GM12878 (cell line): ENCODE data around the gene NUP210. TPM values are rescaled to one million over a fixed set of nuclear protein-coding genes. Genes with fewer than 3 reads are reported as not detected.

Experiments
- ATAC-seq: fragments of 200-7000 bp; cut with Tn5 transposase; 3 replicates; pipeline ENCODE4 v1.9.1; 2020; ENCODE audit warnings: mild to moderate bottlenecking, moderate library complexity
- BruUV-seq: library from RNA; stranded (reverse); fragments of 400-500 nt; replicated peaks from 2 replicates; lab custom pipeline; 2021; lab: Mats Ljungman, UMichigan
- CTCF ChIA-PET: fragments of 300-600 bp; sonication (Branson Sonifier 250); formaldehyde crosslinking; extraction: SDS; loops from one replicate; lab custom pipeline; 2021; ENCODE audit warnings: inconsistent platforms; lab: Yijun Ruan, JAX
- POLR2A ChIA-PET: fragments of 350-600 bp; formaldehyde crosslinking; extraction: SDS; loops from one replicate; lab custom pipeline; 2021; ENCODE audit warnings: inconsistent platforms; lab: Charles Lee
- RAD21 ChIA-PET: fragments of 300-600 bp; sonication (Branson Sonifier 250); formaldehyde crosslinking; loops from one replicate; lab custom pipeline; 2023; ENCODE audit warnings: antibody characterized with exemption; ENCODE audit not compliant: unreplicated experiment; lab: Charles Lee
- SMC1A ChIA-PET: fragments of 300-600 bp; sonication (Branson Sonifier 250); formaldehyde crosslinking; loops from one replicate; lab custom pipeline; 2023; ENCODE audit not compliant: unreplicated experiment, uncharacterized antibody; lab: Charles Lee
- DNase-seq: peaks from one replicate; pipeline ENCODE4 v3.0.0-alpha.2; 2011; ENCODE audit warnings: low read depth, low spot score
- FAIRE-seq: peaks from 3 replicates; lab custom pipeline; 2011; peaks lifted over from hg19 to GRCh38; lab: Jason Lieb, UNC
- H2AFZ ChIP-seq: 2 replicates; pipeline ENCODE4 v1.6.0; 2011; ENCODE audit warnings: low read depth, low read length, control low read depth; ENCODE audit not compliant: control insufficient read depth
- H3K27ac ChIP-seq: 2 replicates; pipeline ENCODE4 v1.5.1; 2011; ENCODE audit warnings: control low read depth; ENCODE audit not compliant: control insufficient read depth, insufficient read depth
- H3K27me3 ChIP-seq, 2 experiments: replicated peaks in 1 of 2; 2 replicates each; pipeline versions ENCODE4 v1.6.0 to v1.6.1; 2011; ENCODE audit warnings: low read length in 1 of 2; ENCODE audit not compliant: control insufficient read depth in 2 of 2, insufficient read depth in 2 of 2
- H3K36me3 ChIP-seq, 2 experiments: 2 replicates each; pipeline ENCODE4 v1.5.1; 2011; ENCODE audit warnings: low read length in 1 of 2; ENCODE audit not compliant: control insufficient read depth in 2 of 2, insufficient read depth in 2 of 2
- H3K4me1 ChIP-seq: 2 replicates; pipeline ENCODE4 v1.6.1; 2011; ENCODE audit warnings: mild to moderate bottlenecking, low read length, moderate library complexity, mixed read lengths; ENCODE audit not compliant: control insufficient read depth, insufficient read depth
- H3K4me2 ChIP-seq: 2 replicates; pipeline ENCODE4 v1.6.0; 2011; ENCODE audit warnings: control low read depth; ENCODE audit not compliant: control insufficient read depth, insufficient read depth
- H3K4me3 ChIP-seq: fragments of 200-600 bp; sonication (generic); 2 replicates; pipeline ENCODE4 v1.5.1; 2016
- H3K79me2 ChIP-seq: 2 replicates; pipeline ENCODE4 v1.6.0; 2011; ENCODE audit warnings: low read length; ENCODE audit not compliant: control insufficient read depth, insufficient read depth
- H3K9ac ChIP-seq: 2 replicates; pipeline ENCODE4 v1.8.0; 2011; ENCODE audit warnings: low read length, control low read depth, mixed read lengths; ENCODE audit not compliant: control insufficient read depth, insufficient read depth
- H3K9me3 ChIP-seq: replicated peaks from 3 replicates; pipeline ENCODE4 v1.5.1; 2011; ENCODE audit warnings: mild to moderate bottlenecking, low read length; ENCODE audit not compliant: control insufficient read depth, insufficient read depth
- H4K20me1 ChIP-seq: 2 replicates; pipeline ENCODE4 v1.6.0; 2011; ENCODE audit not compliant: control insufficient read depth, insufficient read depth
- ATF7 ChIP-seq: fragments of 450-650 bp; IDR thresholded peaks from 2 replicates; pipeline ENCODE4 v1.6.1; 2016; ENCODE audit warnings: low read depth, mild to moderate bottlenecking
- BMI1 ChIP-seq: fragments of 450-650 bp; IDR thresholded peaks from 2 replicates; pipeline ENCODE4 v1.6.1; 2016; ENCODE audit warnings: mild to moderate bottlenecking, moderate library complexity, borderline replicate concordance
- CBX3 ChIP-seq: fragments of 200-600 bp; sonication (generic); IDR thresholded peaks from 2 replicates; pipeline ENCODE4 v1.6.1; 2016; ENCODE audit warnings: low read depth, borderline replicate concordance
- CBX5 ChIP-seq: sonication (generic); IDR thresholded peaks from 2 replicates; pipeline ENCODE4 v1.6.1; 2016; ENCODE audit warnings: low read depth, moderate library complexity, mild to moderate bottlenecking, inconsistent platforms
- EED ChIP-seq: sonication (generic); IDR thresholded peaks from 2 replicates; pipeline ENCODE4 v1.6.1; 2016; ENCODE audit warnings: antibody characterized with exemption, low read depth
- EP300 ChIP-seq, 2 experiments: fragments of 150-350 bp in 1 of 2; IDR thresholded peaks; 2 replicates each; pipeline ENCODE4 v1.6.1; 2011 to 2012; ENCODE audit warnings: low read depth in 2 of 2, low read length in 2 of 2, borderline replicate concordance in 1 of 2, improper control_type of control experiment in 1 of 2, inconsistent platforms in 1 of 2; ENCODE audit not compliant: control insufficient read depth in 1 of 2
- EZH2 ChIP-seq: IDR thresholded peaks from 2 replicates; pipeline ENCODE4 v1.6.1; 2012; ENCODE audit warnings: low read depth, mild to moderate bottlenecking, control low read depth, inconsistent platforms, low read length, borderline replicate concordance; ENCODE audit not compliant: control insufficient read depth
- NR2C1 ChIP-seq: fragments of 450-650 bp; IDR thresholded peaks from 2 replicates; pipeline ENCODE4 v1.6.1; 2017; ENCODE audit warnings: antibody characterized with exemption, mild to moderate bottlenecking, moderate library complexity
- PAX5 ChIP-seq: IDR thresholded peaks from 2 replicates; pipeline ENCODE4 v1.6.1; 2011; ENCODE audit warnings: low read depth, low read length, borderline replicate concordance
- PKNOX1 ChIP-seq: fragments of 450-650 bp; IDR thresholded peaks from 2 replicates; pipeline ENCODE4 v1.6.1; 2016; ENCODE audit warnings: mild to moderate bottlenecking
- PML ChIP-seq: IDR thresholded peaks from 2 replicates; pipeline ENCODE4 v1.6.1; 2012; ENCODE audit warnings: low read length, inconsistent platforms
- PRDM15 ChIP-seq: fragments of 450-650 bp; formaldehyde crosslinking; IDR thresholded peaks from 2 replicates; pipeline ENCODE4 v1.4.0; 2020; ENCODE audit warnings: mild to moderate bottlenecking, moderate library complexity
- SP1 ChIP-seq: IDR thresholded peaks from one replicate; pipeline ENCODE4 v1.6.1; 2011; ENCODE audit warnings: low read depth, low read length
- TCF7 ChIP-seq: IDR thresholded peaks from 2 replicates; pipeline ENCODE4 v1.6.1; 2014; ENCODE audit warnings: antibody characterized with exemption, borderline replicate concordance
- ZBTB11 ChIP-seq: fragments of 450-650 bp; formaldehyde crosslinking; IDR thresholded peaks from 2 replicates; pipeline ENCODE4 v1.5.0; 2022; ENCODE audit warnings: mild to moderate bottlenecking, missing genetic modification characterization
- ZSCAN29 ChIP-seq: fragments of 450-650 bp; IDR thresholded peaks from 2 replicates; pipeline ENCODE4 v1.6.1; 2017; ENCODE audit warnings: mild to moderate bottlenecking, moderate library complexity
- WGBS: methylation state at CpG from one replicate; pipeline ENCODE4 v1.1.6; 2016; ENCODE audit warnings: low lambda C conversion rate; ENCODE audit not compliant: insufficient replicate concordance, insufficient coverage; ENCODE audit errors: missing lambda C conversion rate; 5-methylcytosine and 5-hydroxymethylcytosine counted together
- in situ Hi-C: fragments of 300-500 bp; cut with MboI; formaldehyde crosslinking; loops from 9 replicates; pipeline ENCODE4 v1.14.3; 2018; ENCODE audit warnings: mixed read lengths
- intact Hi-C: fragments of 100-400 bp; cut with micrococcal nuclease; formaldehyde crosslinking; loops from one replicate; pipeline ENCODE4 v1.14.2; 2022; ENCODE audit not compliant: unreplicated experiment
- polyA plus RNA-seq, 11 experiments: library from polyadenylated mRNA; depleted of rRNA in 4 of 11; unstranded in 6 of 11; stranded (reverse) in 5 of 11; fragments of >200 nt; fragmentation: Nextera tagmentation in 4 of 11; fragmentation: Illumina TruSeq in 1 of 11; extraction: Ambion mirVana in 4 of 11; extraction: Trizol in 1 of 11; gene quantifications; 1 replicate in 1 of 11; 2 replicates in 10 of 11; pipeline versions ENCODE4 v1.2.1 to v1.2.3, GENCODE V29; 2011 to 2016; ENCODE audit warnings: inconsistent platforms in 2 of 11, missing spikeins in 2 of 11, low read depth in 1 of 11
- total RNA-seq, 4 experiments: library from RNA; depleted of rRNA in 3 of 4; stranded (reverse); fragments of >200 nt in 3 of 4; fragmentation: Illumina TruSeq in 1 of 4; extraction: Trizol in 1 of 4; gene quantifications; 2 replicates each; pipeline versions ENCODE4 v1.2.1 to v1.2.3, GENCODE V29; 2013 to 2021

Gene NUP210
- total and polyA plus RNA-seq, 10 of the 15 experiments (the other 5 are each of a cell fraction or from before 2014, with no cell fraction given), result 2.9 to 150 (median 76.0) TPM

- POLR2A ChIA-PET, result interaction anchor here (0.6 kb wide), 2 partner anchors 8 to 13 kb away, joined by 4 to 5 read pairs; no protein-coding TSS in a partner anchor
- intact Hi-C loops (no loop called here), in situ Hi-C loops (no loop called here)
- peaks cover 5% of the 10 kb centered on the region in 2 experiments; a peak in 3 of 4 replicates for H3K36me3 ChIP-seq
- H3K27ac ChIP-seq, result no peak overlapping the region
- peaks cover 8% of the 10 kb centered on the region for H3K9me3 ChIP-seq
- peaks cover 5% of the 10 kb centered on the region for H4K20me1 ChIP-seq
- H3K9ac ChIP-seq, result no peak overlapping the region
- SMC1A ChIA-PET, result interaction anchor here (0.7 to 2.4 kb wide), 6 partner anchors 10 to 314 kb away, joined by 3 to 6 read pairs (median 4); no protein-coding TSS in a partner anchor
- no peaks in the 10 kb centered on the region for H3K4me1 ChIP-seq
- RAD21 ChIA-PET, result interaction anchor here (0.8 to 1.6 kb wide), 3 partner anchors 8 to 314 kb away, joined by 3 to 5 read pairs (median 4); no protein-coding TSS in a partner anchor
- FAIRE-seq (no peak), DNase-seq (no peak), ATAC-seq (no peak)
- H3K4me3 ChIP-seq, result no peak overlapping the region
- no TSS peak for BruUV-seq
- no peak overlapping the region for H2AFZ ChIP-seq
- CTCF ChIA-PET, result interaction anchor here (1.0 to 5.2 kb wide), 5 partner anchors 11 to 315 kb away, joined by 3 to 34 read pairs (median 5); no protein-coding TSS in a partner anchor
- no peaks in the 10 kb centered on the region for H3K27me3 ChIP-seq
- 72% methylated on average over 5 of the region's 5 CpGs for WGBS
- H3K79me2 ChIP-seq, result peaks cover 73% of the 10 kb centered on the region
- H3K4me2 ChIP-seq, result no peak overlapping the region
- TF ChIP-seq PAX5 (no peak), EED (no peak), EZH2 (no peak), SP1 (no peak), PML (no peak), BMI1 (no peak), CBX5 (no peak), ATF7 (no peak), ZBTB11 (no peak), PRDM15 (no peak), EP300 (IDR thresholded peaks at IDR 0.05; ENCODE audit: borderline replicate concordance in 1 of 2, control insufficient read depth in 1 of 2, low read depth in 2 of 2, low read length in 2 of 2) (no peak), TCF7 (no peak), CBX3 (no peak), ZSCAN29 (no peak), PKNOX1 (no peak), NR2C1 (no peak)
Observed at GRCh38 chr3:13406190-13406589, 13.9 kb downstream of the NUP210 start.
